IMR-90 (cell line): ENCODE measurements around the gene CFP. TPM values are rescaled to one million over a fixed set of nuclear protein-coding genes. Genes with fewer than 3 reads are reported as not detected.

Source experiments
- ATAC-seq: fragments of 200-7000 bp; cut with Tn5 transposase; 2 replicates; pipeline ENCODE4 v1.9.1; 2020; ENCODE audit warnings: low read depth, mild to moderate bottlenecking, moderate library complexity
- BruUV-seq: library from RNA; stranded (reverse); fragments of 400-500 nt; replicated peaks from 2 replicates; lab custom pipeline; 2021; lab: Mats Ljungman, UMichigan
- CTCF ChIA-PET: fragments of 300-600 bp; formaldehyde crosslinking; extraction: SDS; loops from one replicate; lab custom pipeline; 2021; ENCODE audit warnings: antibody characterized with exemption; lab: Yijun Ruan, JAX
- POLR2A ChIA-PET: fragments of 300-600 bp; sonication (Branson Sonifier 250); formaldehyde crosslinking; loops from one replicate; lab custom pipeline; 2022; ENCODE audit warnings: antibody characterized with exemption; ENCODE audit not compliant: unreplicated experiment; lab: Charles Lee
- DNase-seq: peaks from one replicate; pipeline ENCODE4 v3.0.0; 2013
- H2AFZ ChIP-seq: replicated peaks from 2 replicates; pipeline ENCODE3; 2013; ENCODE audit warnings: low read length, mild to moderate bottlenecking; ENCODE audit not compliant: poor library complexity
- H2AK5ac ChIP-seq: 2 replicates; pipeline ENCODE4 v1.6.1; 2013; ENCODE audit warnings: low read depth, low read length, inconsistent platforms
- H2AK9ac ChIP-seq: replicated peaks from 2 replicates; pipeline ENCODE3; 2013; ENCODE audit warnings: mild to moderate bottlenecking, low read depth, low read length, moderate library complexity; ENCODE audit not compliant: poor library complexity
- H2BK120ac ChIP-seq: 2 replicates; pipeline ENCODE4 v1.6.1; 2013; ENCODE audit warnings: low read depth, low read length, inconsistent platforms
- H2BK15ac ChIP-seq: 3 replicates; pipeline ENCODE4 v1.6.1; 2013; ENCODE audit warnings: low read depth, low read length, inconsistent platforms
- H2BK20ac ChIP-seq: 2 replicates; pipeline ENCODE4 v1.6.1; 2013; ENCODE audit warnings: low read depth, mild to moderate bottlenecking, inconsistent platforms, low read length, moderate library complexity
- H2BK5ac ChIP-seq: 2 replicates; pipeline ENCODE4 v1.6.1; 2013; ENCODE audit warnings: mild to moderate bottlenecking, low read depth, low read length, inconsistent platforms; ENCODE audit not compliant: poor library complexity, severe bottlenecking
- H3K14ac ChIP-seq: replicated peaks from 2 replicates; pipeline ENCODE4 v1.6.1; 2013; ENCODE audit warnings: low read depth, low read length, inconsistent platforms
- H3K18ac ChIP-seq: 2 replicates; pipeline ENCODE4 v1.6.1; 2013; ENCODE audit warnings: low read depth, low read length, control low read depth
- H3K23ac ChIP-seq: 2 replicates; pipeline ENCODE4 v1.6.1; 2013; ENCODE audit warnings: low read depth, low read length, inconsistent platforms
- H3K27ac ChIP-seq: 2 replicates; pipeline ENCODE4 v1.5.1; 2013; ENCODE audit warnings: mild to moderate bottlenecking, control low read depth, low read length; ENCODE audit not compliant: insufficient read depth
- H3K27me3 ChIP-seq: 2 replicates; pipeline ENCODE4 v1.6.1; 2013; ENCODE audit warnings: low read length; ENCODE audit not compliant: control insufficient read depth, insufficient read depth
- H3K36me3 ChIP-seq: 2 replicates; pipeline ENCODE4 v1.6.1; 2013; ENCODE audit warnings: low read length, mixed read lengths; ENCODE audit not compliant: control insufficient read depth, insufficient read depth
- H3K4ac ChIP-seq: 2 replicates; pipeline ENCODE4 v1.6.1; 2013; ENCODE audit warnings: low read depth, low read length, inconsistent platforms
- H3K4me1 ChIP-seq: 2 replicates; pipeline ENCODE4 v1.6.1; 2013; ENCODE audit warnings: low read length, mixed read lengths; ENCODE audit not compliant: control insufficient read depth, insufficient read depth
- H3K4me2 ChIP-seq: 2 replicates; pipeline ENCODE4 v1.6.1; 2013; ENCODE audit warnings: low read depth, mild to moderate bottlenecking, control low read depth, low read length, moderate library complexity
- H3K4me3 ChIP-seq: 2 replicates; pipeline ENCODE4 v1.5.1; 2013; ENCODE audit warnings: low read depth, mild to moderate bottlenecking, control low read depth, low read length, moderate library complexity; ENCODE audit not compliant: insufficient read depth
- H3K56ac ChIP-seq: 2 replicates; pipeline ENCODE4 v1.6.1; 2013; ENCODE audit warnings: low read length, inconsistent platforms; ENCODE audit not compliant: insufficient read depth; ENCODE audit errors: extremely low read depth
- H3K79me1 ChIP-seq, 2 experiments: 2 replicates each; pipeline ENCODE4 v1.6.1; 2013; ENCODE audit warnings: low read length in 2 of 2, inconsistent platforms in 1 of 2, low read depth in 1 of 2
- H3K9ac ChIP-seq: 2 replicates; pipeline ENCODE4 v1.6.1; 2013; ENCODE audit warnings: low read depth, low read length, control low read depth
- H3K9me1 ChIP-seq: 2 replicates; pipeline ENCODE4 v1.6.1; 2013; ENCODE audit warnings: low read length, inconsistent platforms; ENCODE audit not compliant: insufficient read depth
- H3K9me3 ChIP-seq: 2 replicates; pipeline ENCODE4 v1.6.1; 2013; ENCODE audit warnings: low read length; ENCODE audit not compliant: control insufficient read depth, insufficient read depth
- H4K20me1 ChIP-seq: 2 replicates; pipeline ENCODE4 v1.6.1; 2013; ENCODE audit warnings: low read length, inconsistent platforms; ENCODE audit not compliant: insufficient read depth
- H4K5ac ChIP-seq: 2 replicates; pipeline ENCODE4 v1.6.1; 2013; ENCODE audit warnings: mild to moderate bottlenecking, low read depth, low read length, control low read depth
- H4K8ac ChIP-seq, 2 experiments: 2 replicates each; pipeline ENCODE4 v1.6.1; 2013; ENCODE audit warnings: low read depth in 2 of 2, low read length in 2 of 2, control low read depth in 1 of 2, inconsistent platforms in 1 of 2
- H4K91ac ChIP-seq: 2 replicates; pipeline ENCODE4 v1.6.1; 2013; ENCODE audit warnings: low read depth, low read length, inconsistent platforms; ENCODE audit not compliant: insufficient read depth
- BHLHE40 ChIP-seq: fragments of 150-350 bp; IDR thresholded peaks from 2 replicates; pipeline ENCODE4 v1.6.1; 2016; ENCODE audit warnings: mild to moderate bottlenecking, low read depth, low read length
- CEBPB ChIP-seq: IDR thresholded peaks from 2 replicates; pipeline ENCODE4 v1.6.1; 2012; ENCODE audit warnings: low read depth, low read length, improper control_type of control experiment
- CHD1 ChIP-seq: IDR thresholded peaks from 2 replicates; pipeline ENCODE4 v1.6.1; 2012; ENCODE audit warnings: low read depth, low read length, improper control_type of control experiment
- CTCF ChIP-seq: conservative IDR thresholded peaks from 2 replicates; pipeline ENCODE4 v1.5.1; 2012; ENCODE audit warnings: mild to moderate bottlenecking, low read depth, low read length, improper control_type of control experiment
- ELK1 ChIP-seq: fragments of 150-350 bp; IDR thresholded peaks from 2 replicates; pipeline ENCODE4 v1.6.1; 2016; ENCODE audit warnings: low read depth, mild to moderate bottlenecking, low read length, moderate library complexity, borderline replicate concordance
- FOS ChIP-seq: fragments of 150-350 bp; IDR thresholded peaks from 2 replicates; pipeline ENCODE4 v1.6.1; 2016; ENCODE audit warnings: low read depth, low read length
- MAFK ChIP-seq: IDR thresholded peaks from 2 replicates; pipeline ENCODE4 v1.6.1; 2012; ENCODE audit warnings: low read depth, low read length, improper control_type of control experiment
- MAZ ChIP-seq: IDR thresholded peaks from 2 replicates; pipeline ENCODE4 v1.6.1; 2012; ENCODE audit warnings: low read depth, mild to moderate bottlenecking, low read length, improper control_type of control experiment, moderate library complexity, borderline replicate concordance
- MXI1 ChIP-seq: IDR thresholded peaks from 2 replicates; pipeline ENCODE4 v1.6.1; 2012; ENCODE audit warnings: low read depth, mild to moderate bottlenecking, low read length, moderate library complexity, borderline replicate concordance
- NFE2L2 ChIP-seq: fragments of 150-350 bp; IDR thresholded peaks from 2 replicates; pipeline ENCODE4 v1.6.1; 2016; ENCODE audit warnings: low read depth, mild to moderate bottlenecking, low read length
- POLR2A ChIP-seq: IDR thresholded peaks from 2 replicates; pipeline ENCODE4 v1.6.1; 2012; ENCODE audit warnings: mild to moderate bottlenecking, low read depth, low read length
- RAD21 ChIP-seq: IDR thresholded peaks from 2 replicates; pipeline ENCODE4 v1.6.1; 2012; ENCODE audit warnings: low read length, improper control_type of control experiment
- RCOR1 ChIP-seq: IDR thresholded peaks from 2 replicates; pipeline ENCODE4 v1.6.1; 2012; ENCODE audit warnings: mild to moderate bottlenecking, low read length, improper control_type of control experiment; ENCODE audit not compliant: insufficient replicate concordance
- RFX5 ChIP-seq: IDR thresholded peaks from 2 replicates; pipeline ENCODE4 v1.8.0; 2012; ENCODE audit warnings: low read depth, mild to moderate bottlenecking, low read length, moderate library complexity
- SMC3 ChIP-seq: fragments of 150-350 bp; IDR thresholded peaks from 2 replicates; pipeline ENCODE4 v1.6.1; 2016; ENCODE audit warnings: low read depth, mild to moderate bottlenecking, antibody characterized with exemption, low read length, moderate library complexity
- USF2 ChIP-seq: fragments of 150-350 bp; IDR thresholded peaks from 2 replicates; pipeline ENCODE4 v1.6.1; 2017; ENCODE audit warnings: mild to moderate bottlenecking, antibody characterized with exemption, low read length, low read depth
- WGBS, 2 experiments: methylation state at CpG; one replicate each; pipeline versions ENCODE4 v1.1.5 to v1.1.7; 2013; ENCODE audit warnings: missing lambda C conversion rate in 2 of 2; ENCODE audit not compliant: insufficient read length in 1 of 2; ENCODE audit errors: extremely low coverage in 2 of 2; 5-methylcytosine and 5-hydroxymethylcytosine counted together
- dilution Hi-C: fragments of 300-500 bp; cut with HindIII; formaldehyde crosslinking; loops from one replicate; pipeline ENCODE4 v1.14.3; 2018; ENCODE audit warnings: low sequenced_read_pairs; ENCODE audit not compliant: unreplicated experiment
- in situ Hi-C: fragments of 300-500 bp; cut with MboI; formaldehyde crosslinking; loops from 3 replicates; pipeline ENCODE4 v1.14.3; 2019; ENCODE audit warnings: low sequenced_read_pairs, inconsistent platforms, mixed read lengths
- intact Hi-C: fragments of 100-400 bp; cut with micrococcal nuclease; formaldehyde crosslinking; loops from 2 replicates; pipeline ENCODE4 v1.10.0; 2022
- polyA plus RNA-seq, 3 experiments: library from polyadenylated mRNA; depleted of rRNA; stranded (reverse); fragments of >200 nt; gene quantifications; 2 replicates each; pipeline ENCODE4 v1.2.3, GENCODE V29; 2012; ENCODE audit warnings: low replicate concordance in 1 of 3
- total RNA-seq: library from RNA; depleted of rRNA; stranded (reverse); fragments of >200 nt; gene quantifications from 2 replicates; pipeline ENCODE4 v1.2.3, GENCODE V29; 2012

The CFP gene
- total and polyA plus RNA-seq, 2 of the 4 experiments (the other 2 are of a cell fraction) = under 0.01 to 0.14 TPM

- H3K9me3 ChIP-seq = no peaks in the 10 kb centered on the region
- dilution Hi-C loops (no loop called here), intact Hi-C loops (no loop called here), in situ Hi-C loops (no loop called here)
- H2AK5ac ChIP-seq = no peak overlapping the region
- no peak overlapping the region for H2BK20ac ChIP-seq
- H2AFZ ChIP-seq = no peak overlapping the region
- no peak overlapping the region for H2BK120ac ChIP-seq
- ChIA-PET POLR2A (no interaction called here), CTCF (no interaction called here)
- BruUV-seq = no TSS peak
- no peak overlapping the region for H3K27ac ChIP-seq
- no peak overlapping the region for H3K18ac ChIP-seq
- H4K20me1 ChIP-seq = no peaks in the 10 kb centered on the region
- WGBS, 2 experiments = no CpG with 5 or more reads among the region's 6 CpGs
- no peak overlapping the region for H3K56ac ChIP-seq
- H3K9ac ChIP-seq = no peak overlapping the region
- H3K4me1 ChIP-seq = no peaks in the 10 kb centered on the region
- no peaks in the 10 kb centered on the region for H3K9me1 ChIP-seq
- H2BK5ac ChIP-seq = no peak overlapping the region
- peaks cover 7% of the 10 kb centered on the region; the same call in 1 of the 2 replicates for H3K27me3 ChIP-seq
- no peak overlapping the region for H3K14ac ChIP-seq
- no peak overlapping the region for H4K5ac ChIP-seq
- H4K8ac ChIP-seq = no peak overlapping the region
- no peak overlapping the region for H3K4me2 ChIP-seq
- no peak overlapping the region for H3K4me3 ChIP-seq
- no peak overlapping the region for H4K91ac ChIP-seq
- H3K79me1 ChIP-seq = no peaks in the 10 kb centered on the region
- ATAC-seq (no peak), DNase-seq (no peak)
- no peak overlapping the region for H2AK9ac ChIP-seq
- no peak for TF ChIP-seq RAD21
- no peak for TF ChIP-seq ELK1
- TF ChIP-seq CHD1 = no peak
- no peak for TF ChIP-seq MAZ
- no peak for TF ChIP-seq CTCF
- TF ChIP-seq POLR2A = no peak
- TF ChIP-seq USF2 = no peak
- no peak for TF ChIP-seq RCOR1
- TF ChIP-seq RFX5 = no peak
- TF ChIP-seq BHLHE40 = no peak
- no peak for TF ChIP-seq MAFK
- TF ChIP-seq FOS = no peak
- TF ChIP-seq NFE2L2 = no peak
- no peak for TF ChIP-seq SMC3
- TF ChIP-seq MXI1 = no peak
- no peak for TF ChIP-seq CEBPB
- no peaks in the 10 kb centered on the region for H3K36me3 ChIP-seq
- no peak overlapping the region for H2BK15ac ChIP-seq
- no peak overlapping the region for H3K23ac ChIP-seq
- no peak overlapping the region for H3K4ac ChIP-seq
Measured at GRCh38 chrX:47621851-47622250, 7.9 kb downstream of the CFP start.
